GM19468 (cell line): ENCODE results near the gene HRAS.

ENCODE experiments used
- ATAC-seq: cut with Tn5 transposase; IDR thresholded peaks from one replicate; pipeline ENCODE4 v1.9.1; 2021; ENCODE audit warnings: mild to moderate bottlenecking, moderate library complexity, moderate number of reproducible peaks; ENCODE audit not compliant: unreplicated experiment; ENCODE audit errors: extremely low read depth

The HRAS gene

GRCh38 chr11:567629-568292 lies 32.4 kb upstream of the HRAS start:
- no peak for ATAC-seq

GRCh38 chr11:567011-567628 lies 31.7 kb upstream of the HRAS start:
- ATAC-seq, result no peak

GRCh38 chr11:565921-566509 lies 30.6 kb upstream of the HRAS start:
- no peak for ATAC-seq

GRCh38 chr11:563812-564578 lies 28.6 kb upstream of the HRAS start:
- no peak for ATAC-seq

GRCh38 chr11:563066-563811 lies 27.9 kb upstream of the HRAS start:
- ATAC-seq, result no peak

GRCh38 chr11:562046-562645 lies 26.8 kb upstream of the HRAS start:
- ATAC-seq, result no peak

GRCh38 chr11:561148-562003 lies 26.0 kb upstream of the HRAS start:
- ATAC-seq, result no peak

GRCh38 chr11:560305-561147 lies 25.1 kb upstream of the HRAS start, which contains the start of the genes LMNTD2 and RASSF7:
Gene LMNTD2 (minus strand): TSS chr11:560738. CDS start chr11:560716, 22 bp downstream.
Gene RASSF7 (plus strand): TSS chr11:560970. CDS start chr11:561769, 799 bp downstream.
- ATAC-seq, result peak; percentile 77

- no peak for ATAC-seq
Observed at GRCh38 chr11:559712-560304, 24.4 kb upstream of the HRAS start.

GRCh38 chr11:559020-559620 lies 23.7 kb upstream of the HRAS start:
- no peak for ATAC-seq

- no peak for ATAC-seq
Observed at GRCh38 chr11:558503-558902, 23.1 kb upstream of the HRAS start.

- no peak for ATAC-seq
Observed at GRCh38 chr11:557328-558132, 22.2 kb upstream of the HRAS start.

GRCh38 chr11:556662-557256 lies 21.4 kb upstream of the HRAS start:
- ATAC-seq, result no peak

GRCh38 chr11:555780-556661 lies 20.6 kb upstream of the HRAS start:
- ATAC-seq, result no peak

- ATAC-seq, result no peak
Observed at GRCh38 chr11:555227-555779, 19.9 kb upstream of the HRAS start.
